IMR-90 (cell line): ENCODE data around the gene KLHL29. TPM values are rescaled to one million over a fixed set of nuclear protein-coding genes. Genes with fewer than 3 reads are reported as not detected.
A peak's percentile ranks its signal among the peaks of the same experiment; 100 is the strongest.

ENCODE experiments used
- ATAC-seq: fragments of 200-7000 bp; cut with Tn5 transposase; 2 replicates; pipeline ENCODE4 v1.9.1; 2020; ENCODE audit warnings: low read depth, mild to moderate bottlenecking, moderate library complexity
- BruUV-seq: library from RNA; stranded (reverse); fragments of 400-500 nt; replicated peaks from 2 replicates; lab custom pipeline; 2021; lab: Mats Ljungman, UMichigan
- CTCF ChIA-PET: fragments of 300-600 bp; formaldehyde crosslinking; extraction: SDS; loops from one replicate; lab custom pipeline; 2021; ENCODE audit warnings: antibody characterized with exemption; lab: Yijun Ruan, JAX
- POLR2A ChIA-PET: fragments of 300-600 bp; sonication (Branson Sonifier 250); formaldehyde crosslinking; loops from one replicate; lab custom pipeline; 2022; ENCODE audit warnings: antibody characterized with exemption; ENCODE audit not compliant: unreplicated experiment; lab: Charles Lee
- DNase-seq: peaks from one replicate; pipeline ENCODE4 v3.0.0; 2013
- H2AFZ ChIP-seq: replicated peaks from 2 replicates; pipeline ENCODE3; 2013; ENCODE audit warnings: low read length, mild to moderate bottlenecking; ENCODE audit not compliant: poor library complexity
- H2AK5ac ChIP-seq: 2 replicates; pipeline ENCODE4 v1.6.1; 2013; ENCODE audit warnings: low read depth, low read length, inconsistent platforms
- H2AK9ac ChIP-seq: replicated peaks from 2 replicates; pipeline ENCODE3; 2013; ENCODE audit warnings: mild to moderate bottlenecking, low read depth, low read length, moderate library complexity; ENCODE audit not compliant: poor library complexity
- H2BK120ac ChIP-seq: 2 replicates; pipeline ENCODE4 v1.6.1; 2013; ENCODE audit warnings: low read depth, low read length, inconsistent platforms
- H2BK15ac ChIP-seq: 3 replicates; pipeline ENCODE4 v1.6.1; 2013; ENCODE audit warnings: low read depth, low read length, inconsistent platforms
- H2BK20ac ChIP-seq: 2 replicates; pipeline ENCODE4 v1.6.1; 2013; ENCODE audit warnings: low read depth, mild to moderate bottlenecking, inconsistent platforms, low read length, moderate library complexity
- H2BK5ac ChIP-seq: 2 replicates; pipeline ENCODE4 v1.6.1; 2013; ENCODE audit warnings: mild to moderate bottlenecking, low read depth, low read length, inconsistent platforms; ENCODE audit not compliant: poor library complexity, severe bottlenecking
- H3K14ac ChIP-seq: replicated peaks from 2 replicates; pipeline ENCODE4 v1.6.1; 2013; ENCODE audit warnings: low read depth, low read length, inconsistent platforms
- H3K18ac ChIP-seq: 2 replicates; pipeline ENCODE4 v1.6.1; 2013; ENCODE audit warnings: low read depth, low read length, control low read depth
- H3K23ac ChIP-seq: 2 replicates; pipeline ENCODE4 v1.6.1; 2013; ENCODE audit warnings: low read depth, low read length, inconsistent platforms
- H3K27ac ChIP-seq: 2 replicates; pipeline ENCODE4 v1.5.1; 2013; ENCODE audit warnings: mild to moderate bottlenecking, control low read depth, low read length; ENCODE audit not compliant: insufficient read depth
- H3K27me3 ChIP-seq: 2 replicates; pipeline ENCODE4 v1.6.1; 2013; ENCODE audit warnings: low read length; ENCODE audit not compliant: control insufficient read depth, insufficient read depth
- H3K36me3 ChIP-seq: 2 replicates; pipeline ENCODE4 v1.6.1; 2013; ENCODE audit warnings: low read length, mixed read lengths; ENCODE audit not compliant: control insufficient read depth, insufficient read depth
- H3K4ac ChIP-seq: 2 replicates; pipeline ENCODE4 v1.6.1; 2013; ENCODE audit warnings: low read depth, low read length, inconsistent platforms
- H3K4me1 ChIP-seq: 2 replicates; pipeline ENCODE4 v1.6.1; 2013; ENCODE audit warnings: low read length, mixed read lengths; ENCODE audit not compliant: control insufficient read depth, insufficient read depth
- H3K4me2 ChIP-seq: 2 replicates; pipeline ENCODE4 v1.6.1; 2013; ENCODE audit warnings: low read depth, mild to moderate bottlenecking, control low read depth, low read length, moderate library complexity
- H3K4me3 ChIP-seq: 2 replicates; pipeline ENCODE4 v1.5.1; 2013; ENCODE audit warnings: low read depth, mild to moderate bottlenecking, control low read depth, low read length, moderate library complexity; ENCODE audit not compliant: insufficient read depth
- H3K56ac ChIP-seq: 2 replicates; pipeline ENCODE4 v1.6.1; 2013; ENCODE audit warnings: low read length, inconsistent platforms; ENCODE audit not compliant: insufficient read depth; ENCODE audit errors: extremely low read depth
- H3K79me1 ChIP-seq, 2 experiments: 2 replicates each; pipeline ENCODE4 v1.6.1; 2013; ENCODE audit warnings: low read length in 2 of 2, inconsistent platforms in 1 of 2, low read depth in 1 of 2
- H3K9ac ChIP-seq: 2 replicates; pipeline ENCODE4 v1.6.1; 2013; ENCODE audit warnings: low read depth, low read length, control low read depth
- H3K9me1 ChIP-seq: 2 replicates; pipeline ENCODE4 v1.6.1; 2013; ENCODE audit warnings: low read length, inconsistent platforms; ENCODE audit not compliant: insufficient read depth
- H3K9me3 ChIP-seq: 2 replicates; pipeline ENCODE4 v1.6.1; 2013; ENCODE audit warnings: low read length; ENCODE audit not compliant: control insufficient read depth, insufficient read depth
- H4K20me1 ChIP-seq: 2 replicates; pipeline ENCODE4 v1.6.1; 2013; ENCODE audit warnings: low read length, inconsistent platforms; ENCODE audit not compliant: insufficient read depth
- H4K5ac ChIP-seq: 2 replicates; pipeline ENCODE4 v1.6.1; 2013; ENCODE audit warnings: mild to moderate bottlenecking, low read depth, low read length, control low read depth
- H4K8ac ChIP-seq, 2 experiments: 2 replicates each; pipeline ENCODE4 v1.6.1; 2013; ENCODE audit warnings: low read depth in 2 of 2, low read length in 2 of 2, control low read depth in 1 of 2, inconsistent platforms in 1 of 2
- H4K91ac ChIP-seq: 2 replicates; pipeline ENCODE4 v1.6.1; 2013; ENCODE audit warnings: low read depth, low read length, inconsistent platforms; ENCODE audit not compliant: insufficient read depth
- BHLHE40 ChIP-seq: fragments of 150-350 bp; IDR thresholded peaks from 2 replicates; pipeline ENCODE4 v1.6.1; 2016; ENCODE audit warnings: mild to moderate bottlenecking, low read depth, low read length
- CEBPB ChIP-seq: IDR thresholded peaks from 2 replicates; pipeline ENCODE4 v1.6.1; 2012; ENCODE audit warnings: low read depth, low read length, improper control_type of control experiment
- CHD1 ChIP-seq: IDR thresholded peaks from 2 replicates; pipeline ENCODE4 v1.6.1; 2012; ENCODE audit warnings: low read depth, low read length, improper control_type of control experiment
- FOS ChIP-seq: fragments of 150-350 bp; IDR thresholded peaks from 2 replicates; pipeline ENCODE4 v1.6.1; 2016; ENCODE audit warnings: low read depth, low read length
- MAFK ChIP-seq: IDR thresholded peaks from 2 replicates; pipeline ENCODE4 v1.6.1; 2012; ENCODE audit warnings: low read depth, low read length, improper control_type of control experiment
- MAZ ChIP-seq: IDR thresholded peaks from 2 replicates; pipeline ENCODE4 v1.6.1; 2012; ENCODE audit warnings: low read depth, mild to moderate bottlenecking, low read length, improper control_type of control experiment, moderate library complexity, borderline replicate concordance
- NFE2L2 ChIP-seq: fragments of 150-350 bp; IDR thresholded peaks from 2 replicates; pipeline ENCODE4 v1.6.1; 2016; ENCODE audit warnings: low read depth, mild to moderate bottlenecking, low read length
- POLR2A ChIP-seq: IDR thresholded peaks from 2 replicates; pipeline ENCODE4 v1.6.1; 2012; ENCODE audit warnings: mild to moderate bottlenecking, low read depth, low read length
- RAD21 ChIP-seq: IDR thresholded peaks from 2 replicates; pipeline ENCODE4 v1.6.1; 2012; ENCODE audit warnings: low read length, improper control_type of control experiment
- RCOR1 ChIP-seq: IDR thresholded peaks from 2 replicates; pipeline ENCODE4 v1.6.1; 2012; ENCODE audit warnings: mild to moderate bottlenecking, low read length, improper control_type of control experiment; ENCODE audit not compliant: insufficient replicate concordance
- RFX5 ChIP-seq: IDR thresholded peaks from 2 replicates; pipeline ENCODE4 v1.8.0; 2012; ENCODE audit warnings: low read depth, mild to moderate bottlenecking, low read length, moderate library complexity
- SMC3 ChIP-seq: fragments of 150-350 bp; IDR thresholded peaks from 2 replicates; pipeline ENCODE4 v1.6.1; 2016; ENCODE audit warnings: low read depth, mild to moderate bottlenecking, antibody characterized with exemption, low read length, moderate library complexity
- WGBS, 2 experiments: methylation state at CpG; one replicate each; pipeline versions ENCODE4 v1.1.5 to v1.1.7; 2013; ENCODE audit warnings: missing lambda C conversion rate in 2 of 2; ENCODE audit not compliant: insufficient read length in 1 of 2; ENCODE audit errors: extremely low coverage in 2 of 2; 5-methylcytosine and 5-hydroxymethylcytosine counted together
- dilution Hi-C: fragments of 300-500 bp; cut with HindIII; formaldehyde crosslinking; loops from one replicate; pipeline ENCODE4 v1.14.3; 2018; ENCODE audit warnings: low sequenced_read_pairs; ENCODE audit not compliant: unreplicated experiment
- in situ Hi-C: fragments of 300-500 bp; cut with MboI; formaldehyde crosslinking; loops from 3 replicates; pipeline ENCODE4 v1.14.3; 2019; ENCODE audit warnings: low sequenced_read_pairs, inconsistent platforms, mixed read lengths
- intact Hi-C: fragments of 100-400 bp; cut with micrococcal nuclease; formaldehyde crosslinking; loops from 2 replicates; pipeline ENCODE4 v1.10.0; 2022
- polyA plus RNA-seq, 3 experiments: library from polyadenylated mRNA; depleted of rRNA; stranded (reverse); fragments of >200 nt; gene quantifications; 2 replicates each; pipeline ENCODE4 v1.2.3, GENCODE V29; 2012; ENCODE audit warnings: low replicate concordance in 1 of 3
- total RNA-seq: library from RNA; depleted of rRNA; stranded (reverse); fragments of >200 nt; gene quantifications from 2 replicates; pipeline ENCODE4 v1.2.3, GENCODE V29; 2012
- TF ChIP-seq, protein P1 (sequence below): conservative IDR thresholded peaks from 2 replicates; pipeline ENCODE4 v1.5.1; 2012; ENCODE audit warnings: mild to moderate bottlenecking, low read depth, low read length, improper control_type of control experiment
- TF ChIP-seq, protein P2 (sequence below): fragments of 150-350 bp; IDR thresholded peaks from 2 replicates; pipeline ENCODE4 v1.6.1; 2016; ENCODE audit warnings: low read depth, mild to moderate bottlenecking, low read length, moderate library complexity, borderline replicate concordance

Gene KLHL29
- total and polyA plus RNA-seq, 2 of the 4 experiments (the other 2 are of a cell fraction) = 2.0 to 8.0 TPM

- Histone ChIP-seq H2AK5ac (no peak overlapping the region; the same call in 1 of the 2 replicates), H2AFZ (peak overlapping the region; percentile 5), H3K18ac (peak overlapping the region; percentile 71), H3K9me3 (no peaks in the 10 kb centered on the region), H4K5ac (peak overlapping the region; percentile 78), H4K91ac (peak overlapping the region; percentile 80), H3K36me3 (peaks cover 4% of the 10 kb centered on the region), H3K56ac (0 out of 2 replicates have a peak overlapping the region, but pooled peaks have one; percentile 53), H2BK15ac (peak overlapping the region; percentile 45; the same call in 1 of the 3 replicates), H2AK9ac (no peak overlapping the region), H4K20me1 (no peaks in the 10 kb centered on the region), H2BK5ac (peak overlapping the region; percentile 78), H3K23ac (peak overlapping the region; percentile 53; the same call in 1 of the 2 replicates), H3K9me1 (peaks cover 5% of the 10 kb centered on the region), H3K27ac (peak overlapping the region; percentile 94; the same call in 1 of the 2 replicates), H3K14ac (peak overlapping the region; percentile 68), H3K4me2 (peak overlapping the region; percentile 67), H3K4me3 (no peak overlapping the region), H2BK120ac (peak overlapping the region; percentile 92), H3K4me1 (peaks cover 18% of the 10 kb centered on the region), H3K4ac (peak overlapping the region; percentile 77), H3K79me1 (peaks cover 0 to 5% of the 10 kb centered on the region in 2 experiments; a peak in 2 of 4 replicates), H4K8ac (peak overlapping the region; percentile 32 to 72; a peak in 3 of 4 replicates), H2BK20ac (peak overlapping the region; percentile 82), H3K27me3 (no peaks in the 10 kb centered on the region), H3K9ac (peak overlapping the region; percentile 71)
- peak; percentile 95 for DNase-seq
- WGBS, 2 experiments = 80 to 100% methylated on average over 1 to 3 of the region's 6 CpGs
- CTCF ChIA-PET = interaction anchor here (0.6 kb wide), 1 partner anchor 46 kb away, joined by 3 read pairs; no protein-coding TSS in a partner anchor
- no TSS peak for BruUV-seq
- ATAC-seq = peak; percentile 83
- in situ Hi-C loops (loop anchor here (25.0 kb wide), 1 partner anchor 371 kb away; the partner anchor contains the start of gene KLHL29), dilution Hi-C loops (no loop called here), intact Hi-C loops (loop anchor here (2.0 to 10.0 kb wide), 2 partner anchors 121 to 273 kb away; no protein-coding TSS in a partner anchor)
- POLR2A ChIA-PET = no interaction called here
- peak; percentile 76 for TF ChIP-seq FOS
- no peak for TF ChIP-seq RFX5
- peak; percentile 23; the same call in 1 of the 2 replicates for TF ChIP-seq NFE2L2
- TF ChIP-seq RAD21 = no peak
- TF ChIP-seq BHLHE40 = no peak
- TF ChIP-seq RCOR1 = no peak
- TF ChIP-seq MAFK = peak; percentile 42; the same call in 1 of the 2 replicates
- no peak for TF ChIP-seq POLR2A
- TF ChIP-seq, protein P1, sequence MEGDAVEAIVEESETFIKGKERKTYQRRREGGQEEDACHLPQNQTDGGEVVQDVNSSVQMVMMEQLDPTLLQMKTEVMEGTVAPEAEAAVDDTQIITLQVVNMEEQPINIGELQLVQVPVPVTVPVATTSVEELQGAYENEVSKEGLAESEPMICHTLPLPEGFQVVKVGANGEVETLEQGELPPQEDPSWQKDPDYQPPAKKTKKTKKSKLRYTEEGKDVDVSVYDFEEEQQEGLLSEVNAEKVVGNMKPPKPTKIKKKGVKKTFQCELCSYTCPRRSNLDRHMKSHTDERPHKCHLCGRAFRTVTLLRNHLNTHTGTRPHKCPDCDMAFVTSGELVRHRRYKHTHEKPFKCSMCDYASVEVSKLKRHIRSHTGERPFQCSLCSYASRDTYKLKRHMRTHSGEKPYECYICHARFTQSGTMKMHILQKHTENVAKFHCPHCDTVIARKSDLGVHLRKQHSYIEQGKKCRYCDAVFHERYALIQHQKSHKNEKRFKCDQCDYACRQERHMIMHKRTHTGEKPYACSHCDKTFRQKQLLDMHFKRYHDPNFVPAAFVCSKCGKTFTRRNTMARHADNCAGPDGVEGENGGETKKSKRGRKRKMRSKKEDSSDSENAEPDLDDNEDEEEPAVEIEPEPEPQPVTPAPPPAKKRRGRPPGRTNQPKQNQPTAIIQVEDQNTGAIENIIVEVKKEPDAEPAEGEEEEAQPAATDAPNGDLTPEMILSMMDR = no peak
- peak; percentile 74 for TF ChIP-seq CEBPB
- no peak for TF ChIP-seq MAZ
- TF ChIP-seq CHD1 = no peak
- TF ChIP-seq, protein P2, sequence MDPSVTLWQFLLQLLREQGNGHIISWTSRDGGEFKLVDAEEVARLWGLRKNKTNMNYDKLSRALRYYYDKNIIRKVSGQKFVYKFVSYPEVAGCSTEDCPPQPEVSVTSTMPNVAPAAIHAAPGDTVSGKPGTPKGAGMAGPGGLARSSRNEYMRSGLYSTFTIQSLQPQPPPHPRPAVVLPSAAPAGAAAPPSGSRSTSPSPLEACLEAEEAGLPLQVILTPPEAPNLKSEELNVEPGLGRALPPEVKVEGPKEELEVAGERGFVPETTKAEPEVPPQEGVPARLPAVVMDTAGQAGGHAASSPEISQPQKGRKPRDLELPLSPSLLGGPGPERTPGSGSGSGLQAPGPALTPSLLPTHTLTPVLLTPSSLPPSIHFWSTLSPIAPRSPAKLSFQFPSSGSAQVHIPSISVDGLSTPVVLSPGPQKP = no peak
- TF ChIP-seq SMC3 = no peak
These were observed 372.9 kb downstream of the KLHL29 start for GRCh38 chr2:23757686-23758433.
